SJCRH30 (cell line): ENCODE measurements around the gene BCL2A1. TPM values are rescaled to one million over a fixed set of nuclear protein-coding genes. Genes with fewer than 3 reads are reported as not detected.
"Not testable (repeated sequence)": the region's sequence is repeated elsewhere in the genome, so short reads cannot be mapped to it uniquely, and the experiment has no call there.

Source experiments
- DNase-seq, 2 experiments: peaks; one replicate each; pipeline ENCODE4 v3.0.0-alpha.2; 2015 to 2020
- H3K27ac ChIP-seq: fragments of 250-450 bp; sonication (Bioruptor Pico); 2 replicates; pipeline ENCODE4 v1.5.1; 2020; ENCODE audit warnings: mild to moderate bottlenecking, moderate library complexity
- H3K27me3 ChIP-seq: fragments of 250-450 bp; sonication (Bioruptor Pico); 2 replicates; pipeline ENCODE4 v1.5.1; 2020; ENCODE audit warnings: mild to moderate bottlenecking, moderate library complexity
- H3K36me3 ChIP-seq: fragments of 250-450 bp; sonication (Bioruptor Pico); 2 replicates; pipeline ENCODE4 v1.5.1; 2020; ENCODE audit warnings: mild to moderate bottlenecking, moderate library complexity
- H3K4me1 ChIP-seq: fragments of 250-450 bp; sonication (Bioruptor Pico); 2 replicates; pipeline ENCODE4 v1.5.1; 2020; ENCODE audit warnings: mild to moderate bottlenecking, moderate library complexity
- H3K4me3 ChIP-seq: fragments of 250-450 bp; sonication (Bioruptor Pico); 2 replicates; pipeline ENCODE4 v1.5.1; 2020; ENCODE audit warnings: mild to moderate bottlenecking, moderate library complexity
- H3K9me3 ChIP-seq: fragments of 250-450 bp; sonication (Bioruptor Pico); replicated peaks from 2 replicates; pipeline ENCODE4 v1.5.1; 2020; ENCODE audit warnings: mild to moderate bottlenecking, moderate library complexity
- total RNA-seq: library from RNA; depleted of rRNA; stranded (reverse); fragments of >200 nt; shearing (Covaris generic); gene quantifications from 2 replicates; pipeline ENCODE4 v1.2.3, GENCODE V29; 2014

BCL2A1 gene
- total RNA-seq, 1 experiment from 2014 or later: not detected

DNA sequence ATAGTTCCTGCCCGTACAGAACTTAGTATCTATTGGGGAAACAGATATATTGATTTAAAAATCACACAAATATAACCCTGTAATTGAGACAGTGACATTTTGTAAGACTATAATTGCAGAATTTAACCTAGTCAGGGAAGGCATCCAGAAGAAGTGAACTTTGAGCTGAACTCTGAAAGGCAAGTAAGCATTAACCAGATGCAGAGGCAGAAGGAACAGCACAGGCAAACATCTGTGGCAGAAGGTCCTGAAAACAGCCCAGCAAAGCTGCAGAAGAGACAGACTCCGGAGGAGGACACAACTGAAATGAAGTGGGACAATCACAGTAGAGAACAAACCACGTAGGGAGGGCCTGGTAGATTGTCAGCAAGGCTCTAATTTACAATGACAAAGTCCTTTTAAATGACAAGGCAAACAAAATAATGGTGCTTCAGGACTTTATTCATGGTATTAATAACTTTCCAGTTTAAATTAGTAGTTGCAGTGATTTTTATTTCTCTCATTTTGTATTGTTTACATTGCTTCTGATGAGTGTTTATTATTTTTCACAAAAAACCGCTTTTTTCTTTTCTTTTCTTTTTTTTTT lies 14.5 kb downstream of the BCL2A1 start:
- Histone ChIP-seq H3K4me1 (no peaks in the 10 kb centered on the region), H3K9me3 (no peaks in the 10 kb centered on the region), H3K27me3 (0 out of 2 replicates have a peak, but pooled peaks cover 5% of the 10 kb centered on the region), H3K27ac (no peak overlapping the region), H3K36me3 (no peaks in the 10 kb centered on the region), H3K4me3 (no peak overlapping the region)
- DNase-seq: no peak

DNA sequence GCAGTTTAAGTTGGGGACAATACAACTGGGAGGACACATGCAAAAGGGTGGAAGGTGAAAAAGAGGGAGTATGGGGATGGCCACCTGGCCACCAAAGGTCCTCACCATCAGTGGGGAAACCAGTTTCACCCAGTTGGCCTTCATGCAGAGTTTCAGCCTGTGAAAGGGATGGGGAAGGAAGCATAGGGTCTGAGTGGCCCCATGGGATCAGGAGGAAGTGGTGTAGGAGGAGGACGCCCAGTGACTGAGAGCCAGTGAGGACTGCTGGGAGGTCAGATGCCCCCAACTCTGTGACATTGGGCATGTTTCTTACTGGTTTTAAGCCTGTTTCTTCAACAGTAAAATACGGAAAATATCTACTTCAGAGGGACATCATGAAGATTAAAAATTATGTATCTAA lies 16.3 kb downstream of the BCL2A1 start:
- H3K27ac ChIP-seq: no peak overlapping the region
- H3K4me1 ChIP-seq: no peaks in the 10 kb centered on the region
- DNase-seq: no peak

DNA sequence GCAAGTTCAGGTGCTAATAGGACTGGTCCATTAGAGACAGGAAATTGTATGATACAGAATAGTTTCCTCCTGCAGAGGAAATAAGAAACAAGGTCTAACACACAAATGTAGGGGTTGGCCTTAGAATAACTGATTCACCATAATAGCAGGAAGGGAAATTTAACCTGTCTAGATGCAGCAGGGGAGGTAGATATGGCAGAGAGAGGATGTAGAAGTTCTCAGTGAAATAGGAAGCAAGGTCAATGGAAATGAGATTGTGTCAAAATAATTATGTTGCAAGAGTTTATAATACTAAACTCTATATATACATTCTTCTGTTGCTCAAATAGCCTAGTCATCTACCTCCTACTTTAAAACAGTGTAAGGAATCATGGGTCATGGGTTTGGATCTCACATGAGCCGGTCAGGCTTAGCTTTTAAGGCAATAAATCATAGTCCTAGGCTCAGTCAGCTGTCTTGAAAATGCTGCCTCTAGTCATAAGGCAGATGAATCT lies 17.0 kb downstream of the BCL2A1 start:
- Histone ChIP-seq H3K4me1 (no peaks in the 10 kb centered on the region), H3K4me3 (no peak overlapping the region), H3K27me3 (no peaks in the 10 kb centered on the region), H3K36me3 (no peaks in the 10 kb centered on the region), H3K27ac (no peak overlapping the region), H3K9me3 (no peaks in the 10 kb centered on the region)
- DNase-seq: no peak

More for the DNA sequence above, 16.3 kb downstream of the BCL2A1 start:
- Histone ChIP-seq H3K9me3 (no peaks in the 10 kb centered on the region), H3K4me3 (no peak overlapping the region), H3K36me3 (no peaks in the 10 kb centered on the region), H3K27me3 (no peaks in the 10 kb centered on the region)

GRCh38 chr15:79952329-79952728 lies 18.7 kb downstream of the BCL2A1 start:
- Histone ChIP-seq H3K4me1 (no peaks in the 10 kb centered on the region), H3K36me3 (no peaks in the 10 kb centered on the region), H3K27me3 (no peaks in the 10 kb centered on the region), H3K4me3 (no peak overlapping the region), H3K9me3 (no peaks in the 10 kb centered on the region), H3K27ac (no peak overlapping the region)
- DNase-seq: no peak

GRCh38 chr15:79950247-79950646 lies 20.7 kb downstream of the BCL2A1 start:
- Histone ChIP-seq H3K9me3 (no peaks in the 10 kb centered on the region), H3K36me3 (no peaks in the 10 kb centered on the region), H3K27ac (no peak overlapping the region), H3K4me1 (no peaks in the 10 kb centered on the region), H3K4me3 (no peak overlapping the region), H3K27me3 (no peaks in the 10 kb centered on the region)
- no peak for DNase-seq

- no peak overlapping the region for H3K4me3 ChIP-seq
- no peak for DNase-seq
- H3K27me3 ChIP-seq: no peaks in the 10 kb centered on the region
- no peak overlapping the region for H3K27ac ChIP-seq
- no peaks in the 10 kb centered on the region for H3K9me3 ChIP-seq
- no peaks in the 10 kb centered on the region for H3K36me3 ChIP-seq
- H3K4me1 ChIP-seq: no peaks in the 10 kb centered on the region
Observed at GRCh38 chr15:79948761-79949160, 22.2 kb downstream of the BCL2A1 start.

DNA sequence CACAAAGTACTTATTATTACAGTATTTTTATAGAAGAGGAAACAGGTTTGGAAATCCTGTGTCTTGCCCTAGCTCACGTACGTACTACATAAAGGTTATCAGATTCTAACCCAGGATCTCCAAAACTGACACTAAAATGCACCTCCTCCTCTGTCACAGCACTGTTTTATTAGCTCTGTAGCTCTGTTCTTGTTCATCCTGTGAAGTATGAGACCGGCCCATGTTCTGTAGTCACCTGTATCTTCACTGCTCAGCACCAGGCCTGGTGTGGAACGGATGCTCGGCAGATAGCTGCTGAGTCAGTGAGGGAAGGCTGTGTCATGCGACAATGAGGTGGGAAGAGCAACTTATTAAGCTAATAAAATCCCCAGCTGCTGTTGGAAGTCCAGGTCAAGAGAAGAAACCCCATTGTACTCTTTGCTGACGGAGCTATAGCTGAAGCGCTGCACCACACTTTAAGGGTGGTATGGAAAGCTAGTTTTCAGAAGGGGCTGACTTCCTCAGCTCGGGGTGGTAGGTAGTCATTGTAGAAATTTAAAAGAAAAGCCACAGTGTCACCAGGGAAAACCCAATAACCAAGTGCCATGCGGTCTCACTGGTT lies 22.8 kb downstream of the BCL2A1 start:
- Histone ChIP-seq H3K27me3 (no peaks in the 10 kb centered on the region), H3K4me1 (no peaks in the 10 kb centered on the region), H3K27ac (no peak overlapping the region), H3K4me3 (no peak overlapping the region), H3K36me3 (no peaks in the 10 kb centered on the region), H3K9me3 (no peaks in the 10 kb centered on the region)
- DNase-seq: no peak

- Histone ChIP-seq H3K36me3 (no peaks in the 10 kb centered on the region), H3K27me3 (no peaks in the 10 kb centered on the region), H3K9me3 (no peaks in the 10 kb centered on the region), H3K4me1 (no peaks in the 10 kb centered on the region), H3K27ac (no peak overlapping the region), H3K4me3 (no peak overlapping the region)
- DNase-seq: no peak
Observed at GRCh38 chr15:79947009-79947408, 24.0 kb downstream of the BCL2A1 start.

DNA sequence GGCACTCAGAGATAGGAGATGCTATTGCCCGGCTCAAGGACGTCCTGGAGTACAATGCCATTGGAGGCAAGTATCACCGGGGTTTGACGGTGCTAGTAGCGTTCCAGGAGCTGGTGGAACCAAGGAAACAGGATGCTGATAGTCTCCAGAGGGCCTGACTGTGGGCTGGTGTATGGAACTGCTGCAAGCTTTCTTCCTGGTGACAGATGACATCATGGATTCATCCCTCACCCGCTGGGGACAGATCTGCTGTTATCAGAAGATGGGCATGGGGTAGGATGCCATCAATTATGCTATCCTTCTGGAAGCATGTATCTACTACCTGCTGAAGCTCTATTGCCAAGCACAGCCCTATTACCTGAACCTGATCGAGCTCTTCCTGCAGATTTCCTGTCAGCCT lies 26.4 kb downstream of the BCL2A1 start:
- Histone ChIP-seq H3K4me3 (no peak overlapping the region), H3K27ac (no peak overlapping the region), H3K27me3 (no peaks in the 10 kb centered on the region), H3K9me3 (no peaks in the 10 kb centered on the region), H3K4me1 (no peaks in the 10 kb centered on the region), H3K36me3 (no peaks in the 10 kb centered on the region)
- DNase-seq: no peak

GRCh38 chr15:79943820-79944219 lies 27.2 kb downstream of the BCL2A1 start:
- no peak for DNase-seq
- no peak overlapping the region for H3K27ac ChIP-seq

DNA sequence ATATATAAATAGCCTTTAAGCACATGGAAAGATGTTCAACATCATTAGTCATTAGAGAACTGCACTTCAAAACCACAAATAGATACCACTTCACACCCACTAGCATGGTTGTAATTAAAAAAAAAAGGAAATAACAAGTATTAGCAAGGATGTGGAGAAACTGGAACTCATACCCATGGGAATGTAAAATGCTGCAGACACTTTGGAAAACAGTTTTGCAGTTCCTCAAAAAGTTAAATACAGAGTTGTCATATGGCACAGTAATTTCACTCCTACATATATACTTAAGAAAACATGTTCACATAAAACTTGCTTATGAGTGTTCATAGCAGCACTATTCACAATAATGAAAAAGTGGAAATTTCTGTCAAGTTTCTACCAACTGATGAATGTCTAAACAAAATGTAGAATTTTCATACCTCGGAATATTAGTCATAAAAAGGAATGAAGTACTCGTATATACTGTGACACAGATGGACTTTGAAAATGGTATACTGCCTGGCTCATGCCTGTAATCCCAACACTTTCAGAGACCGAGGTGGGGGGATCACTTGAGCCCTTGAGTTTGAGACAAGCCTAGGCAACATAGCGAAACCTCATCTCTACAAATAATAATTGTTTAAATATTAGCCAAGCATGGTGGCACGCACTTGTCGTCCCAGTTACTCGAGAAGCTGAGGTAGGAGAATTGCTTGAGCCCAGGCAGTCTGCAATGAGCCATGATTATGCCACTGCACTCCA lies 28.1 kb downstream of the BCL2A1 start:
- Histone ChIP-seq H3K4me1 (no peaks in the 10 kb centered on the region), H3K36me3 (no peaks in the 10 kb centered on the region), H3K27me3 (no peaks in the 10 kb centered on the region), H3K4me3 (no peak overlapping the region), H3K9me3 (no peaks in the 10 kb centered on the region), H3K27ac (no peak overlapping the region)
- DNase-seq: no peak

More at GRCh38 chr15:79943820-79944219, 27.2 kb downstream of the BCL2A1 start:
- Histone ChIP-seq H3K9me3 (no peaks in the 10 kb centered on the region), H3K27me3 (no peaks in the 10 kb centered on the region), H3K4me1 (no peaks in the 10 kb centered on the region), H3K36me3 (no peaks in the 10 kb centered on the region), H3K4me3 (no peak overlapping the region)

- Histone ChIP-seq H3K4me1 (no peaks in the 10 kb centered on the region), H3K27me3 (no peaks in the 10 kb centered on the region), H3K4me3 (no peak overlapping the region), H3K36me3 (no peaks in the 10 kb centered on the region), H3K27ac (no peak overlapping the region), H3K9me3 (no peaks in the 10 kb centered on the region)
- DNase-seq: no peak
Observed at GRCh38 chr15:79939399-79939798, 31.6 kb downstream of the BCL2A1 start.

GRCh38 chr15:79938143-79938542 lies 32.9 kb downstream of the BCL2A1 start:
- Histone ChIP-seq H3K36me3 (no peaks in the 10 kb centered on the region), H3K4me1 (no peaks in the 10 kb centered on the region), H3K27me3 (no peaks in the 10 kb centered on the region), H3K9me3 (no peaks in the 10 kb centered on the region), H3K4me3 (no peak overlapping the region), H3K27ac (no peak overlapping the region)
- no peak for DNase-seq

DNA sequence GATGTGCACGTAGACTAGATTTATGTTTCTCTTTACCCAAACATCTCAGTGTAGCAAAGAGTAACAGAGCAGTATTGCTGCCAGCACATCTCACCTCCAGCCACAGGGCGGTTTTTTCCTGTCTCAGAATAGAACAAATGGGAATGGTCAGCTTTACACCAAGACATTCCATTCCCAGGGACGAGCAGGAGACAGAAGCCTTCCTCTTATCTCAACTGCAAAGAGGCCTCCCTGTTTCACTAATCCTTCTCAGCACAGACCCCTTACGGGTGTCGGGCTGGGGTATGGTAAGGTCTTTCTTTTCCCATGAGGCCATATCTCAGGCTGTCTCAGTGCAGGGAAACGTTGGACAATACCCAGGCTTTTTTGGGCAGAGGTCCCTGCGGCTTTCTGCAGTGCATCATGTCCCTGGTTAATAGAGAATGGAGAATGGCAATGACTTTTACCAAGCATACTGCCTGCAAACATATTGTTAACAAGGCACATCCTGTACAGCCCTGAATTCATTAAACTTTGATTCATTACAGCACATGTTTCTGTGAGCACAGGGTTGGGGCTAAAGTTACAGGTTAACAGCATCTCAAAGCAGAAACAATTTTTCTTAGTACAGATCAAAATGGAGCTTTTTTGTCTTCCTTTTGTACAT lies 35.3 kb downstream of the BCL2A1 start:
- not testable (repeated sequence) for H3K27me3 ChIP-seq, H3K27ac ChIP-seq, H3K4me3 ChIP-seq, DNase-seq, H3K4me1 ChIP-seq, H3K36me3 ChIP-seq, H3K9me3 ChIP-seq

GRCh38 chr15:79933231-79933630 lies 37.8 kb downstream of the BCL2A1 start:
- Histone ChIP-seq H3K27me3 (no peaks in the 10 kb centered on the region), H3K27ac (no peak overlapping the region), H3K4me1 (no peaks in the 10 kb centered on the region), H3K36me3 (no peaks in the 10 kb centered on the region), H3K9me3 (no peaks in the 10 kb centered on the region), H3K4me3 (no peak overlapping the region)
- DNase-seq: no peak
